ENCODE data around the gene GRAMD1B. TPM values are rescaled to one million over a fixed set of nuclear protein-coding genes. Genes with fewer than 3 reads are reported as not detected.

The GRAMD1B gene
- total RNA-seq, 4 donors from 2014 or later: 27.5 to 37.2 (median 30.6) TPM

- 31 to 64% methylated on average over 2 of the region's 2 CpGs for WGBS, 2 donors
- Histone ChIP-seq H3K4me1 (peaks cover 0 to 14% (median 2%) of the 10 kb centered on the region in 4 donors), H3K36me3 (no peaks in the 10 kb centered on the region), H3K4me3 (no peak overlapping the region), H3K9me3 (no peaks in the 10 kb centered on the region), H3K27ac (no peak overlapping the region), H3K27me3 (no peaks in the 10 kb centered on the region)
- TF ChIP-seq EP300 (IDR thresholded peaks at IDR 0.05): no peak
- no peak for TF ChIP-seq POLR2A (IDR thresholded peaks at IDR 0.05)
- no peak for TF ChIP-seq CTCF (IDR thresholded peaks at IDR 0.05)
- DNase-seq (ENCODE audit: low spot score in 2 of 2): no peak
These were observed 143.2 kb downstream of the GRAMD1B start for GRCh38 chr11:123573286-123573685.

- no peak overlapping the region for H3K4me3 ChIP-seq
- no peaks in the 10 kb centered on the region for H3K27me3 ChIP-seq
- WGBS, 2 donors: 77 to 78% methylated on average over 7 of the region's 7 CpGs
- H3K9me3 ChIP-seq: no peaks in the 10 kb centered on the region
- H3K36me3 ChIP-seq: no peaks in the 10 kb centered on the region
- H3K27ac ChIP-seq: no peak overlapping the region
- DNase-seq (ENCODE audit: low spot score in 2 of 2): no peak
- TF ChIP-seq EP300 (IDR thresholded peaks at IDR 0.05) (no peak), CTCF (IDR thresholded peaks at IDR 0.05) (no peak), POLR2A (IDR thresholded peaks at IDR 0.05) (no peak)
- peaks cover 0 to 16% (median 2%) of the 10 kb centered on the region in 4 donors for H3K4me1 ChIP-seq
These were observed 145.4 kb downstream of the GRAMD1B start for GRCh38 chr11:123575441-123575840.

- DNase-seq (ENCODE audit: low spot score in 2 of 2): no peak
- Histone ChIP-seq H3K36me3 (no peaks in the 10 kb centered on the region), H3K4me3 (no peak overlapping the region), H3K4me1 (peaks cover 0 to 20% (median 2%) of the 10 kb centered on the region in 4 donors), H3K27me3 (no peaks in the 10 kb centered on the region), H3K27ac (no peak overlapping the region), H3K9me3 (no peaks in the 10 kb centered on the region)
- WGBS, 2 donors: 32 to 42% methylated on average over 3 of the region's 3 CpGs
- TF ChIP-seq CTCF (IDR thresholded peaks at IDR 0.05) (no peak), EP300 (IDR thresholded peaks at IDR 0.05) (no peak), POLR2A (IDR thresholded peaks at IDR 0.05) (no peak)
These were observed 146.0 kb downstream of the GRAMD1B start for GRCh38 chr11:123576082-123576481.

- H3K27ac ChIP-seq: no peak overlapping the region
- no peaks in the 10 kb centered on the region for H3K27me3 ChIP-seq
- no peaks in the 10 kb centered on the region for H3K9me3 ChIP-seq
- H3K4me1 ChIP-seq: peaks cover 0 to 20% (median 2%) of the 10 kb centered on the region in 4 donors
- no peaks in the 10 kb centered on the region for H3K36me3 ChIP-seq
- no peak for DNase-seq (ENCODE audit: low spot score in 2 of 2)
- TF ChIP-seq POLR2A (IDR thresholded peaks at IDR 0.05) (no peak), EP300 (IDR thresholded peaks at IDR 0.05) (no peak), CTCF (IDR thresholded peaks at IDR 0.05) (no peak)
- H3K4me3 ChIP-seq: no peak overlapping the region
- 26 to 32% methylated on average over 3 of the region's 3 CpGs for WGBS, 2 donors
These were observed 146.4 kb downstream of the GRAMD1B start for GRCh38 chr11:123576501-123576900.

GRCh38 chr11:123577081-123577598 is 147.1 kb downstream of the GRAMD1B start:
- Histone ChIP-seq H3K4me1 (peaks cover 0 to 20% (median 2%) of the 10 kb centered on the region in 4 donors), H3K9me3 (no peaks in the 10 kb centered on the region), H3K4me3 (no peak overlapping the region), H3K27ac (no peak overlapping the region), H3K36me3 (no peaks in the 10 kb centered on the region), H3K27me3 (no peaks in the 10 kb centered on the region)
- peak; percentile 47 to 66 for DNase-seq (ENCODE audit: low spot score in 2 of 2)
- TF ChIP-seq CTCF (IDR thresholded peaks at IDR 0.05): peak; percentile 88 to 92 (median 90)
- no peak for TF ChIP-seq POLR2A (IDR thresholded peaks at IDR 0.05)
- 49 to 55% methylated on average over 36 to 37 of the region's 37 CpGs for WGBS, 2 donors

Data from tibial nerve (tissue), 4 donors.